H1 (cell line): ENCODE data around the gene ZBTB22. TPM values are rescaled to one million over a fixed set of nuclear protein-coding genes. Genes with fewer than 3 reads are reported as not detected.

Source experiments
- CTCF ChIA-PET: fragments of 300-600 bp; sonication (Branson Sonifier 250); formaldehyde crosslinking; loops from one replicate; lab custom pipeline; 2021; ENCODE audit not compliant: partially characterized antibody; lab: Charles Lee
- POLR2A ChIA-PET: fragments of 300-600 bp; sonication (Branson Sonifier 250); formaldehyde crosslinking; loops from one replicate; lab custom pipeline; 2021; ENCODE audit warnings: inconsistent platforms; ENCODE audit not compliant: partially characterized antibody; lab: Charles Lee
- DNase-seq, 2 experiments: peaks; one replicate each; pipeline versions ENCODE4 v3.0.0 to v3.0.0-alpha.2; 2010 to 2022; ENCODE audit warnings: low spot score in 2 of 2, low read depth in 1 of 2, mixed read lengths in 1 of 2
- FAIRE-seq: peaks from 2 replicates; lab custom pipeline; 2011; peaks lifted over from hg19 to GRCh38; lab: Jason Lieb, UNC
- H2AFZ ChIP-seq: 2 replicates; pipeline ENCODE4 v1.8.1; 2012; ENCODE audit warnings: low read length, inconsistent platforms
- H2AK5ac ChIP-seq: 2 replicates; pipeline ENCODE4 v1.6.1; 2013; ENCODE audit warnings: low read depth, low read length
- H2BK120ac ChIP-seq: replicated peaks from 2 replicates; pipeline ENCODE3; 2013; ENCODE audit warnings: low read depth, low read length, inconsistent platforms
- H2BK12ac ChIP-seq: 2 replicates; pipeline ENCODE4 v1.6.1; 2013; ENCODE audit warnings: low read depth, low read length
- H2BK15ac ChIP-seq: 2 replicates; pipeline ENCODE4 v1.6.1; 2013; ENCODE audit warnings: low read length
- H2BK20ac ChIP-seq: 2 replicates; pipeline ENCODE4 v1.6.1; 2013; ENCODE audit warnings: low read length
- H2BK5ac ChIP-seq: 2 replicates; pipeline ENCODE4 v1.6.1; 2013; ENCODE audit warnings: low read depth, low read length
- H3K14ac ChIP-seq: 2 replicates; pipeline ENCODE4 v1.6.1; 2013; ENCODE audit warnings: inconsistent platforms; ENCODE audit not compliant: insufficient read length
- H3K18ac ChIP-seq: 2 replicates; pipeline ENCODE4 v1.6.1; 2013; ENCODE audit warnings: low read length; ENCODE audit errors: extremely low read depth
- H3K23ac ChIP-seq: 2 replicates; pipeline ENCODE4 v1.6.1; 2013; ENCODE audit warnings: inconsistent platforms; ENCODE audit not compliant: insufficient read length
- H3K23me2 ChIP-seq: 2 replicates; pipeline ENCODE4 v1.6.1; 2013; ENCODE audit warnings: low read depth, low read length
- H3K27ac ChIP-seq: 2 replicates; pipeline ENCODE4 v1.6.1; 2011; ENCODE audit warnings: low read depth, low read length, inconsistent platforms
- H3K27me3 ChIP-seq, 4 experiments: replicated peaks in 1 of 4; 1 replicate in 1 of 4; 2 replicates in 3 of 4; pipeline versions ENCODE4 v1.6.1 to v1.8.1; 2011 to 2013; ENCODE audit warnings: low read length in 3 of 4, mild to moderate bottlenecking in 3 of 4, inconsistent platforms in 2 of 4, mixed read lengths in 2 of 4, moderate library complexity in 1 of 4; ENCODE audit not compliant: control insufficient read depth in 3 of 4, insufficient read depth in 3 of 4; ENCODE audit errors: extremely low read depth in 1 of 4
- H3K36me3 ChIP-seq, 4 experiments: 2 replicates each; pipeline versions ENCODE4 v1.6.1 to v1.8.1; 2011 to 2013; ENCODE audit warnings: mild to moderate bottlenecking in 4 of 4, low read length in 3 of 4, moderate library complexity in 2 of 4, control low read depth in 1 of 4, inconsistent platforms in 1 of 4; ENCODE audit not compliant: insufficient read depth in 4 of 4, control insufficient read depth in 2 of 4
- H3K4ac ChIP-seq: replicated peaks from 2 replicates; pipeline ENCODE3; 2013; ENCODE audit warnings: low read length, low read depth, mixed read lengths, inconsistent platforms; ENCODE audit not compliant: insufficient read length
- H3K4me1 ChIP-seq, 4 experiments: replicated peaks in 1 of 4; 1 replicate in 1 of 4; 2 replicates in 3 of 4; pipeline versions ENCODE4 v1.6.1 to v1.8.1; 2011 to 2013; ENCODE audit warnings: low read length in 3 of 4, inconsistent platforms in 2 of 4, mixed read lengths in 1 of 4; ENCODE audit not compliant: insufficient read depth in 4 of 4, control insufficient read depth in 3 of 4
- H3K4me2 ChIP-seq, 2 experiments: 2 replicates each; pipeline versions ENCODE4 v1.6.1 to v1.8.1; 2011 to 2013; ENCODE audit warnings: low read depth in 2 of 2, low read length in 2 of 2, control low read depth in 1 of 2, inconsistent platforms in 1 of 2, mild to moderate bottlenecking in 1 of 2; ENCODE audit not compliant: insufficient read depth in 1 of 2
- H3K4me3 ChIP-seq, 4 experiments: fragments of 200-600, 300-600 bp in 1 of 4; sonication (generic), shearing (Covaris generic), sonication (Bioruptor Twin) in 1 of 4; 2 replicates each; pipeline versions ENCODE4 v1.5.1 to v1.8.1; 2011 to 2016; ENCODE audit warnings: low read length in 4 of 4, low read depth in 3 of 4, control low read depth in 2 of 4, inconsistent platforms in 2 of 4, mild to moderate bottlenecking in 2 of 4, mixed read lengths in 1 of 4, moderate library complexity in 1 of 4; ENCODE audit not compliant: insufficient read depth in 2 of 4; ENCODE audit errors: extremely low read depth in 1 of 4
- H3K56ac ChIP-seq: replicated peaks from 2 replicates; pipeline ENCODE3; 2013; ENCODE audit warnings: low read depth, mild to moderate bottlenecking, mixed read lengths, low read length, inconsistent platforms; ENCODE audit not compliant: insufficient read length
- H3K79me1 ChIP-seq: 2 replicates; pipeline ENCODE4 v1.6.1; 2013; ENCODE audit warnings: low read depth, low read length, control low read depth
- H3K79me2 ChIP-seq, 2 experiments: 2 replicates each; pipeline versions ENCODE4 v1.6.1 to v1.8.1; 2012 to 2013; ENCODE audit warnings: low read length in 2 of 2, mild to moderate bottlenecking in 2 of 2, inconsistent platforms in 1 of 2; ENCODE audit not compliant: insufficient read depth in 2 of 2, control insufficient read depth in 1 of 2
- H3K9ac ChIP-seq, 4 experiments: replicated peaks in 1 of 4; 1 replicate in 1 of 4; 2 replicates in 3 of 4; pipeline versions ENCODE4 v1.6.1 to v1.8.1; 2011 to 2013; ENCODE audit warnings: low read depth in 3 of 4, low read length in 3 of 4, control low read depth in 2 of 4, mild to moderate bottlenecking in 2 of 4, moderate library complexity in 2 of 4, inconsistent platforms in 1 of 4; ENCODE audit errors: extremely low read depth in 1 of 4
- H3K9me3 ChIP-seq, 2 experiments: 2 replicates each; pipeline versions ENCODE4 v1.6.1 to v1.8.1; 2012 to 2013; ENCODE audit warnings: mild to moderate bottlenecking in 2 of 2, moderate library complexity in 2 of 2, control low read depth in 1 of 2, inconsistent platforms in 1 of 2, low read depth in 1 of 2, low read length in 1 of 2, mixed read lengths in 1 of 2; ENCODE audit not compliant: insufficient read depth in 2 of 2
- H4K20me1 ChIP-seq, 2 experiments: replicated peaks in 1 of 2; 2 replicates each; pipeline versions ENCODE3 to v1.8.1; 2011 to 2013; ENCODE audit warnings: inconsistent platforms in 2 of 2, low read length in 2 of 2, mild to moderate bottlenecking in 1 of 2; ENCODE audit not compliant: insufficient read depth in 2 of 2, control insufficient read depth in 1 of 2
- H4K5ac ChIP-seq: 2 replicates; pipeline ENCODE4 v1.6.1; 2013; ENCODE audit warnings: low read length, low read depth, mixed read lengths, inconsistent platforms; ENCODE audit not compliant: insufficient read length
- H4K8ac ChIP-seq: 2 replicates; pipeline ENCODE4 v1.8.0; 2013; ENCODE audit warnings: mild to moderate bottlenecking, moderate library complexity, low read length, inconsistent platforms; ENCODE audit not compliant: insufficient read depth; ENCODE audit errors: extremely low read depth
- H4K91ac ChIP-seq: replicated peaks from 2 replicates; pipeline ENCODE3; 2013; ENCODE audit warnings: low read length, mixed read lengths, inconsistent platforms; ENCODE audit not compliant: insufficient read length
- EZH2 ChIP-seq: fragments of 200-600 bp; sonication (generic); IDR thresholded peaks from 2 replicates; pipeline ENCODE4 v1.7.1; 2012; ENCODE audit warnings: low read depth, mild to moderate bottlenecking, moderate library complexity, low read length, inconsistent platforms; ENCODE audit not compliant: severe bottlenecking
- POLR2A ChIP-seq, 2 experiments: IDR thresholded peaks; 1 replicate in 1 of 2; 2 replicates in 1 of 2; pipeline ENCODE4 v1.6.1; 2011; ENCODE audit warnings: low read depth in 2 of 2, low read length in 2 of 2, mild to moderate bottlenecking in 2 of 2; ENCODE audit errors: control extremely low read depth in 1 of 2
- POLR2AphosphoS5 ChIP-seq: IDR thresholded peaks from 2 replicates; pipeline ENCODE4 v1.6.1; 2011; ENCODE audit warnings: low read depth, low read length
- WGBS, 2 experiments: shearing (Covaris generic) in 1 of 2; methylation state at CpG; one replicate each; pipeline versions ENCODE4 v1.1.6 to v1.1.7; 2013 to 2015; ENCODE audit warnings: low lambda C conversion rate in 2 of 2, mixed read lengths in 2 of 2, inconsistent platforms in 1 of 2, low coverage in 1 of 2, missing lambda C conversion rate in 1 of 2; ENCODE audit not compliant: insufficient replicate concordance in 2 of 2, insufficient coverage in 1 of 2, insufficient read length in 1 of 2; ENCODE audit errors: extremely low coverage in 1 of 2, missing lambda C conversion rate in 1 of 2; 5-methylcytosine and 5-hydroxymethylcytosine counted together
- polyA plus RNA-seq, 7 experiments: library from polyadenylated mRNA; depleted of rRNA in 3 of 7; stranded (reverse) in 5 of 7; unstranded in 2 of 7; fragments of >200 nt in 5 of 7; fragments of 200-250 nt in 2 of 7; gene quantifications; 1 replicate in 5 of 7; 2 replicates in 1 of 7; 4 replicates in 1 of 7; pipeline versions ENCODE4 v1.2.1 to v1.2.3, GENCODE V29; 2011 to 2013; ENCODE audit warnings: missing spikeins in 2 of 7, mixed read lengths in 2 of 7
- total RNA-seq: library from RNA; stranded (reverse); fragmentation: NEBNext Ultra II Directional; extraction: Animal tissue kit (Norgen Biotek cat#: 25700); gene quantifications from 2 replicates; pipeline ENCODE4 v1.2.1, GENCODE V29; 2021

ZBTB22 gene
- total and polyA plus RNA-seq, 2 of the 8 experiments (the other 6 are each of a cell fraction or from before 2014, with no cell fraction given) = 7.4 to 9.9 TPM

GRCh38 chr6:33273924-33274902 lies 43.3 kb downstream of the ZBTB22 start:
- Histone ChIP-seq H3K56ac (no peak overlapping the region), H4K5ac (no peak overlapping the region), H3K79me2 (peaks cover 26 to 43% of the 10 kb centered on the region in 2 experiments), H3K36me3 (peaks cover 16 to 45% (median 34%) of the 10 kb centered on the region in 4 experiments; a peak in 7 of 8 replicates), H3K9me3 (no peaks in the 10 kb centered on the region), H2AFZ (no peak overlapping the region), H3K9ac (peak overlapping the region in 3 of 4 experiments; percentile 40 to 63 (median 58); a peak in 5 of 7 replicates), H3K23me2 (peaks cover 22% of the 10 kb centered on the region), H3K14ac (no peak overlapping the region), H2BK12ac (no peak overlapping the region)
- FAIRE-seq = no peak
- TF ChIP-seq EZH2 (no peak), POLR2AphosphoS5 (peak; percentile 85), POLR2A (IDR thresholded peaks at IDR 0.05; ENCODE audit: control extremely low read depth in 1 of 2, low read depth in 2 of 2, low read length in 2 of 2) (peak in 1 of 2 experiments; percentile 50; a peak in 2 of 3 replicates)
- TF ChIP-seq, all 59 proteins: peak for 2
- Histone ChIP-seq H4K20me1 (peaks cover 9 to 17% of the 10 kb centered on the region in 2 experiments), H3K23ac (no peak overlapping the region), H3K4ac (no peak overlapping the region), H2BK20ac (no peak overlapping the region), H3K27ac (peak overlapping the region; percentile 52; the same call in 1 of the 2 replicates), H4K91ac (no peak overlapping the region), H4K8ac (no peak overlapping the region), H3K18ac (no peak overlapping the region), H3K4me1 (peaks cover 0 to 32% (median 11%) of the 10 kb centered on the region in 4 experiments), H2BK120ac (no peak overlapping the region), H3K4me2 (peak overlapping the region; percentile 86 to 96), H2AK5ac (no peak overlapping the region), H3K27me3 (no peaks in the 10 kb centered on the region), H2BK15ac (no peak overlapping the region), H2BK5ac (no peak overlapping the region), H3K79me1 (peaks cover 6% of the 10 kb centered on the region; the same call in 1 of the 2 replicates), H3K4me3 (peak overlapping the region; percentile 26 to 100 (median 90); a peak in 7 of 8 replicates)
- 85% methylated on average over 14 of the region's 14 CpGs; no CpG with 5 or more reads in 1 of the 2 experiments for WGBS, 2 experiments
- no peak for DNase-seq
- CTCF ChIA-PET = interaction anchor here (0.6 kb wide), 1 partner anchor 1703 kb away, joined by 3 read pairs; no protein-coding TSS in a partner anchor
- POLR2A ChIA-PET = interaction anchor here (0.6 to 12.0 kb wide), 8 partner anchors 9 to 321 kb away, joined by 3 to 337 read pairs (median 3); partner anchors contain the start of genes PFDN6, RGL2 and WDR46
